ENCODE results near the gene TIGAR.

Gene TIGAR

GRCh38 chr12:4320853-4321701 is at the start of gene TIGAR:
TSS of gene TIGAR (plus strand) at chr12:4321213. CDS start at chr12:4321272, 59 bp downstream.
- no peaks in the 10 kb centered on the region for H3K9me3 Mint-ChIP-seq
- DNase-seq, result peak; percentile 93
- H3K27me3 Mint-ChIP-seq (ENCODE audit: low read depth, poor library complexity), result no peaks in the 10 kb centered on the region
- H3K36me3 Mint-ChIP-seq (ENCODE audit: low read depth), result peaks cover 18% of the 10 kb centered on the region
- peaks cover 28% of the 10 kb centered on the region for H3K4me1 Mint-ChIP-seq
- peak within 1 kb of the TSS; percentile 98 for H3K27ac Mint-ChIP-seq
- H3K4me3 Mint-ChIP-seq, result peak within 1 kb of the TSS; percentile 94
- TF ChIP-seq CTCF (IDR thresholded peaks at IDR 0.05), result no peak

- DNase-seq, result peak; percentile 73
- peaks cover 7% of the 10 kb centered on the region for H3K27me3 Mint-ChIP-seq (ENCODE audit: low read depth, poor library complexity)
- H3K4me3 Mint-ChIP-seq, result peak overlapping the region; percentile 86
- H3K4me1 Mint-ChIP-seq, result peaks cover 46% of the 10 kb centered on the region
- peaks cover 18% of the 10 kb centered on the region for H3K36me3 Mint-ChIP-seq (ENCODE audit: low read depth)
- no peak for TF ChIP-seq CTCF (IDR thresholded peaks at IDR 0.05)
- no peaks in the 10 kb centered on the region for H3K9me3 Mint-ChIP-seq
- H3K27ac Mint-ChIP-seq, result peak overlapping the region; percentile 99
These were observed 49.1 kb upstream of the TIGAR start for GRCh38 chr12:4271717-4272423.

- Mint-ChIP-seq H3K9me3 (no peaks in the 10 kb centered on the region), H3K4me3 (peak overlapping the region; percentile 98), H3K4me1 (peaks cover 47% of the 10 kb centered on the region), H3K27me3 (ENCODE audit: low read depth, poor library complexity) (peaks cover 7% of the 10 kb centered on the region), H3K36me3 (ENCODE audit: low read depth) (peaks cover 22% of the 10 kb centered on the region), H3K27ac (peak overlapping the region; percentile 99)
- peak; percentile 75 for DNase-seq
- no peak for TF ChIP-seq CTCF (IDR thresholded peaks at IDR 0.05)
These were observed 48.4 kb upstream of the TIGAR start for GRCh38 chr12:4272424-4273272.

GRCh38 chr12:4273273-4273651 is 47.8 kb upstream of the TIGAR start:
- peak overlapping the region; percentile 99 for H3K27ac Mint-ChIP-seq
- TF ChIP-seq CTCF (IDR thresholded peaks at IDR 0.05), result no peak
- no peak for DNase-seq
- peaks cover 3% of the 10 kb centered on the region for H3K27me3 Mint-ChIP-seq (ENCODE audit: low read depth, poor library complexity)
- H3K4me3 Mint-ChIP-seq, result peak overlapping the region; percentile 98
- peaks cover 28% of the 10 kb centered on the region for H3K36me3 Mint-ChIP-seq (ENCODE audit: low read depth)
- H3K4me1 Mint-ChIP-seq, result peaks cover 47% of the 10 kb centered on the region
- no peaks in the 10 kb centered on the region for H3K9me3 Mint-ChIP-seq

GRCh38 chr12:4273652-4274395 is 47.2 kb upstream of the TIGAR start, which contains the start of gene CCND2:
TSS of gene CCND2 (plus strand) at chr12:4273762. CDS start at chr12:4274041, 279 bp downstream.
- Mint-ChIP-seq H3K4me1 (peaks cover 47% of the 10 kb centered on the region), H3K27me3 (ENCODE audit: low read depth, poor library complexity) (peaks cover 3% of the 10 kb centered on the region), H3K9me3 (no peaks in the 10 kb centered on the region), H3K27ac (peak within 1 kb of the TSS; percentile 99), H3K4me3 (peak within 1 kb of the TSS; percentile 98), H3K36me3 (ENCODE audit: low read depth) (peaks cover 34% of the 10 kb centered on the region)
- DNase-seq, result peak; percentile 82
- no peak for TF ChIP-seq CTCF (IDR thresholded peaks at IDR 0.05)

Measured in nephron progenitor cell (in vitro differentiated cells).